ENCODE measurements around the gene SEMG2. TPM values are rescaled to one million over a fixed set of nuclear protein-coding genes. Genes with fewer than 3 reads are reported as not detected.
A peak's percentile ranks its signal among the peaks of the same experiment; 100 is the strongest.

The SEMG2 gene
- polyA plus RNA-seq, 1 of the 3 experiments (the other 2 are of a cell fraction) = not detected

- no peaks in the 10 kb centered on the region for H3K27me3 ChIP-seq (ENCODE audit: insufficient read depth)
- H3K4me1 ChIP-seq (ENCODE audit: control insufficient read depth in 1 of 2, insufficient read depth in 2 of 2, low read depth in 1 of 2, low read length in 1 of 2) = peaks cover 0 to 4% of the 10 kb centered on the region in 2 experiments; a peak in 2 of 4 replicates
- H3F3A ChIP-seq (replicated peaks; ENCODE audit: insufficient read depth) = no peaks in the 10 kb centered on the region
- no peaks in the 10 kb centered on the region for H4K20me1 ChIP-seq (ENCODE audit: insufficient read depth)
- no peak overlapping the region for H3K4me3 ChIP-seq (ENCODE audit: low read depth in 2 of 2, low read length in 1 of 2)
- no peak overlapping the region for H3K4me2 ChIP-seq
- H2AFZ ChIP-seq (ENCODE audit: low read depth) = no peak overlapping the region
- peak; percentile 17 for DNase-seq
- H3K9me3 ChIP-seq = no peaks in the 10 kb centered on the region
- no peaks in the 10 kb centered on the region for H3K79me2 ChIP-seq (ENCODE audit: insufficient read depth)
- ChIA-PET CTCF (interaction anchor here (1.1 kb wide), 1 partner anchor 255 kb away, joined by 3 read pairs; no protein-coding TSS in a partner anchor), POLR2A (no interaction called here)
- 0 out of 4 replicates have a peak, but pooled peaks of 1 of the 2 experiments have one; percentile 16 for TF ChIP-seq EP300 (IDR thresholded peaks at IDR 0.05; ENCODE audit: borderline replicate concordance in 1 of 2, low read depth in 1 of 2, low read length in 1 of 2)
- no peak for TF ChIP-seq SIN3A (IDR thresholded peaks at IDR 0.05; ENCODE audit: borderline replicate concordance, low read depth, low read length)
- TF ChIP-seq, protein P1, sequence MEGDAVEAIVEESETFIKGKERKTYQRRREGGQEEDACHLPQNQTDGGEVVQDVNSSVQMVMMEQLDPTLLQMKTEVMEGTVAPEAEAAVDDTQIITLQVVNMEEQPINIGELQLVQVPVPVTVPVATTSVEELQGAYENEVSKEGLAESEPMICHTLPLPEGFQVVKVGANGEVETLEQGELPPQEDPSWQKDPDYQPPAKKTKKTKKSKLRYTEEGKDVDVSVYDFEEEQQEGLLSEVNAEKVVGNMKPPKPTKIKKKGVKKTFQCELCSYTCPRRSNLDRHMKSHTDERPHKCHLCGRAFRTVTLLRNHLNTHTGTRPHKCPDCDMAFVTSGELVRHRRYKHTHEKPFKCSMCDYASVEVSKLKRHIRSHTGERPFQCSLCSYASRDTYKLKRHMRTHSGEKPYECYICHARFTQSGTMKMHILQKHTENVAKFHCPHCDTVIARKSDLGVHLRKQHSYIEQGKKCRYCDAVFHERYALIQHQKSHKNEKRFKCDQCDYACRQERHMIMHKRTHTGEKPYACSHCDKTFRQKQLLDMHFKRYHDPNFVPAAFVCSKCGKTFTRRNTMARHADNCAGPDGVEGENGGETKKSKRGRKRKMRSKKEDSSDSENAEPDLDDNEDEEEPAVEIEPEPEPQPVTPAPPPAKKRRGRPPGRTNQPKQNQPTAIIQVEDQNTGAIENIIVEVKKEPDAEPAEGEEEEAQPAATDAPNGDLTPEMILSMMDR (IDR thresholded peaks at IDR 0.05) = no peak
- no peak for TF ChIP-seq FOSL2 (IDR thresholded peaks at IDR 0.05; ENCODE audit: borderline replicate concordance, low read depth)
- no peak for TF ChIP-seq RCOR1 (IDR thresholded peaks at IDR 0.05; ENCODE audit: low read length)
- no peak for TF ChIP-seq NFIC (IDR thresholded peaks at IDR 0.05; ENCODE audit: borderline replicate concordance)
- TF ChIP-seq CHD2 (IDR thresholded peaks at IDR 0.05; ENCODE audit: low read length, partially characterized antibody) = no peak
- no peak for TF ChIP-seq RFX5 (IDR thresholded peaks at IDR 0.05; ENCODE audit: low read length)
- no peak for TF ChIP-seq FOXM1 (IDR thresholded peaks at IDR 0.05; ENCODE audit: low read depth)
- TF ChIP-seq, protein P2, sequence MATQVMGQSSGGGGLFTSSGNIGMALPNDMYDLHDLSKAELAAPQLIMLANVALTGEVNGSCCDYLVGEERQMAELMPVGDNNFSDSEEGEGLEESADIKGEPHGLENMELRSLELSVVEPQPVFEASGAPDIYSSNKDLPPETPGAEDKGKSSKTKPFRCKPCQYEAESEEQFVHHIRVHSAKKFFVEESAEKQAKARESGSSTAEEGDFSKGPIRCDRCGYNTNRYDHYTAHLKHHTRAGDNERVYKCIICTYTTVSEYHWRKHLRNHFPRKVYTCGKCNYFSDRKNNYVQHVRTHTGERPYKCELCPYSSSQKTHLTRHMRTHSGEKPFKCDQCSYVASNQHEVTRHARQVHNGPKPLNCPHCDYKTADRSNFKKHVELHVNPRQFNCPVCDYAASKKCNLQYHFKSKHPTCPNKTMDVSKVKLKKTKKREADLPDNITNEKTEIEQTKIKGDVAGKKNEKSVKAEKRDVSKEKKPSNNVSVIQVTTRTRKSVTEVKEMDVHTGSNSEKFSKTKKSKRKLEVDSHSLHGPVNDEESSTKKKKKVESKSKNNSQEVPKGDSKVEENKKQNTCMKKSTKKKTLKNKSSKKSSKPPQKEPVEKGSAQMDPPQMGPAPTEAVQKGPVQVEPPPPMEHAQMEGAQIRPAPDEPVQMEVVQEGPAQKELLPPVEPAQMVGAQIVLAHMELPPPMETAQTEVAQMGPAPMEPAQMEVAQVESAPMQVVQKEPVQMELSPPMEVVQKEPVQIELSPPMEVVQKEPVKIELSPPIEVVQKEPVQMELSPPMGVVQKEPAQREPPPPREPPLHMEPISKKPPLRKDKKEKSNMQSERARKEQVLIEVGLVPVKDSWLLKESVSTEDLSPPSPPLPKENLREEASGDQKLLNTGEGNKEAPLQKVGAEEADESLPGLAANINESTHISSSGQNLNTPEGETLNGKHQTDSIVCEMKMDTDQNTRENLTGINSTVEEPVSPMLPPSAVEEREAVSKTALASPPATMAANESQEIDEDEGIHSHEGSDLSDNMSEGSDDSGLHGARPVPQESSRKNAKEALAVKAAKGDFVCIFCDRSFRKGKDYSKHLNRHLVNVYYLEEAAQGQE (IDR thresholded peaks at IDR 0.05; ENCODE audit: low read depth, low read length) = no peak
- TF ChIP-seq USF2 (IDR thresholded peaks at IDR 0.05; ENCODE audit: borderline replicate concordance, low read depth, low read length) = no peak
- TF ChIP-seq JUND (IDR thresholded peaks at IDR 0.05) = no peak
- TF ChIP-seq TCF12 (IDR thresholded peaks at IDR 0.05) = peak; percentile 62
- TF ChIP-seq RAD21 (IDR thresholded peaks at IDR 0.05; ENCODE audit: low read length) = no peak
- TF ChIP-seq TAF1 (IDR thresholded peaks at IDR 0.05; ENCODE audit: borderline replicate concordance, low read depth, low read length) = no peak
- no peak for TF ChIP-seq TEAD4 (IDR thresholded peaks at IDR 0.05; ENCODE audit: borderline replicate concordance, insufficient read depth)
- no peak overlapping the region for H3K9ac ChIP-seq
- no peaks in the 10 kb centered on the region for H3K36me3 ChIP-seq (replicated peaks in 1 of 2; ENCODE audit: control insufficient read depth in 1 of 2, insufficient read depth in 2 of 2, low read length in 1 of 2)
- 16% methylated on average over 2 of the region's 2 CpGs for WGBS (ENCODE audit: low lambda C conversion rate)
- no peak overlapping the region for H3K27ac ChIP-seq (ENCODE audit: low read depth in 2 of 2, low read length in 1 of 2)
- no peaks in the 10 kb centered on the region for H3K9me2 ChIP-seq
Measured at GRCh38 chr20:45181639-45182038, 39.5 kb upstream of the SEMG2 start.
